HG03108 (cell line): ENCODE measurements around the gene RUNX1.
"Not testable (repeated sequence)": the region's sequence is repeated elsewhere in the genome, so short reads cannot be mapped to it uniquely, and the experiment has no call there.

Experiments
- ATAC-seq: cut with Tn5 transposase; IDR thresholded peaks from one replicate; pipeline ENCODE4 v1.9.1; 2021; ENCODE audit warnings: moderate library complexity; ENCODE audit not compliant: unreplicated experiment

Gene RUNX1

GRCh38 chr21:34951868-34952267 is 97.2 kb downstream of the RUNX1 start:
- ATAC-seq = not testable (repeated sequence)

- no peak for ATAC-seq
These were observed 98.1 kb downstream of the RUNX1 start for GRCh38 chr21:34950980-34951379.

GRCh38 chr21:34949499-34949898 is 99.6 kb downstream of the RUNX1 start:
- ATAC-seq = no peak

GRCh38 chr21:34949030-34949429 is 100.1 kb downstream of the RUNX1 start:
- ATAC-seq = no peak

GRCh38 chr21:34948157-34948556 is 100.9 kb downstream of the RUNX1 start:
- no peak for ATAC-seq

- ATAC-seq = no peak
These were observed 102.1 kb downstream of the RUNX1 start for GRCh38 chr21:34946916-34947534.

GRCh38 chr21:34946385-34946840 is 102.7 kb downstream of the RUNX1 start:
- no peak for ATAC-seq

GRCh38 chr21:34945288-34945687 is 103.8 kb downstream of the RUNX1 start:
- ATAC-seq = no peak

GRCh38 chr21:34944015-34944755 is 104.9 kb downstream of the RUNX1 start:
- no peak for ATAC-seq

- no peak for ATAC-seq
These were observed 106.2 kb downstream of the RUNX1 start for GRCh38 chr21:34942911-34943310.

GRCh38 chr21:34941162-34941561 is 107.9 kb downstream of the RUNX1 start:
- no peak for ATAC-seq

- ATAC-seq = no peak
These were observed 109.3 kb downstream of the RUNX1 start for GRCh38 chr21:34939673-34940331.

GRCh38 chr21:34938089-34938764 is 110.9 kb downstream of the RUNX1 start:
- no peak for ATAC-seq

- ATAC-seq = no peak
These were observed 112.1 kb downstream of the RUNX1 start for GRCh38 chr21:34936883-34937563.

GRCh38 chr21:34936371-34936789 is 112.7 kb downstream of the RUNX1 start:
- ATAC-seq = no peak

- ATAC-seq = no peak
These were observed 113.2 kb downstream of the RUNX1 start for GRCh38 chr21:34935898-34936297.

- no peak for ATAC-seq
These were observed 113.7 kb downstream of the RUNX1 start for GRCh38 chr21:34935452-34935851.

GRCh38 chr21:34934350-34934749 is 114.8 kb downstream of the RUNX1 start:
- ATAC-seq = no peak

GRCh38 chr21:34933609-34934335 is 115.3 kb downstream of the RUNX1 start:
- no peak for ATAC-seq

- ATAC-seq = no peak
These were observed 116.9 kb downstream of the RUNX1 start for GRCh38 chr21:34932233-34932632.
